HCT116 (cell line): Measurements from ENCODE around the gene SLC16A5.

Experiments used
- ATF3 ChIP-seq: IDR thresholded peaks from 2 replicates; pipeline ENCODE4 v1.6.1; 2012
- CBX3 ChIP-seq: IDR thresholded peaks from 2 replicates; pipeline ENCODE4 v1.6.1; 2012; ENCODE audit warnings: low read depth
- CEBPB ChIP-seq: IDR thresholded peaks from 2 replicates; pipeline ENCODE4 v1.6.1; 2012; ENCODE audit warnings: low read depth
- CTCF ChIP-seq, 3 experiments: fragments of 200-600 bp in 1 of 3; sonication (generic) in 1 of 3; IDR thresholded peaks in 2 of 3; conservative IDR thresholded peaks in 1 of 3; 2 replicates each; pipeline ENCODE4 v1.5.1; 2012 to 2017; ENCODE audit warnings: low read depth in 2 of 3, low read length in 2 of 3, antibody characterized with exemption in 1 of 3, borderline replicate concordance in 1 of 3, control low read depth in 1 of 3, mild to moderate bottlenecking in 1 of 3, mixed read lengths in 1 of 3, mixed run types in 1 of 3, moderate library complexity in 1 of 3; ENCODE audit not compliant: insufficient read depth in 1 of 3
- EGR1 ChIP-seq: IDR thresholded peaks from 2 replicates; pipeline ENCODE4 v1.6.1; 2012; ENCODE audit warnings: low read depth
- EZH2 ChIP-seq: fragments of 200-600 bp; sonication (generic); IDR thresholded peaks from 2 replicates; pipeline ENCODE4 v1.6.1; 2017; ENCODE audit warnings: antibody characterized with exemption, mixed run types
- EZH2phosphoT487 ChIP-seq: fragments of 200-600 bp; IDR thresholded peaks from 2 replicates; pipeline ENCODE4 v1.6.1; 2018; ENCODE audit warnings: antibody characterized with exemption, borderline replicate concordance
- FOSL1 ChIP-seq: IDR thresholded peaks from 2 replicates; pipeline ENCODE4 v1.6.1; 2012; ENCODE audit warnings: low read depth
- MAX ChIP-seq: IDR thresholded peaks from 2 replicates; pipeline ENCODE4 v1.6.1; 2012
- POLR2A ChIP-seq: IDR thresholded peaks from 2 replicates; pipeline ENCODE4 v1.7.0; 2011; ENCODE audit warnings: borderline replicate concordance; ENCODE audit not compliant: insufficient read depth, insufficient read length; ENCODE audit errors: extremely low read depth
- POLR2AphosphoS5 ChIP-seq: IDR thresholded peaks from 2 replicates; pipeline ENCODE4 v1.6.1; 2011; ENCODE audit warnings: mild to moderate bottlenecking, low read depth, low read length, moderate library complexity
- RAD21 ChIP-seq: IDR thresholded peaks from 2 replicates; pipeline ENCODE4 v1.6.1; 2012; ENCODE audit warnings: low read depth, mild to moderate bottlenecking
- ZFX ChIP-seq: fragments of 450-650 bp; IDR thresholded peaks from 2 replicates; pipeline ENCODE4 v1.6.1; 2017
- ZNF274 ChIP-seq: fragments of 200-500 bp; sonication (Bioruptor generic); IDR thresholded peaks from 2 replicates; pipeline ENCODE4 v1.6.1; 2014; ENCODE audit warnings: mild to moderate bottlenecking, low read depth, low read length, inconsistent platforms

GRCh38 chr17:75087182-75087557 lies 584 bp upstream of the SLC16A5 start:
- TF ChIP-seq FOSL1 = no peak
- TF ChIP-seq ATF3 = no peak
- no peak for TF ChIP-seq CTCF (IDR thresholded peaks at IDR 0.05 in 2 of 3, conservative IDR thresholded peaks at IDR 0.05 in 1 of 3; ENCODE audit: borderline replicate concordance in 1 of 3, insufficient read depth in 1 of 3, low read depth in 2 of 3, low read length in 2 of 3)
- no peak for TF ChIP-seq CEBPB
- TF ChIP-seq POLR2A = no peak
- no peak for TF ChIP-seq EZH2phosphoT487
- TF ChIP-seq POLR2AphosphoS5 = no peak
- no peak for TF ChIP-seq RAD21
- TF ChIP-seq ZFX = no peak
- no peak for TF ChIP-seq EZH2
- no peak for TF ChIP-seq MAX
- no peak for TF ChIP-seq ZNF274
- no peak for TF ChIP-seq CBX3
- TF ChIP-seq EGR1 = no peak
